GM19043 (cell line): ENCODE measurements around the gene P2RY8.
"Not testable (repeated sequence)": the region's sequence is repeated elsewhere in the genome, so short reads cannot be mapped to it uniquely, and the experiment has no call there.

Source experiments
- ATAC-seq: cut with Tn5 transposase; IDR thresholded peaks from one replicate; pipeline ENCODE4 v1.9.1; 2021; ENCODE audit warnings: low read depth; ENCODE audit not compliant: unreplicated experiment

P2RY8 gene

GRCh38 chrX:1537031-1537715, at the start of gene P2RY8:
Gene P2RY8, minus strand, starts transcription at chrX:1537185. Its CDS starts 70,627 bp downstream, at chrX:1466558.
- peak; percentile 43 for ATAC-seq

- ATAC-seq = no peak
Observed at GRCh38 chrX:1584237-1585011, 47.4 kb upstream of the P2RY8 start.

- peak; percentile 60 for ATAC-seq
Observed at GRCh38 chrX:1582686-1583437, 45.9 kb upstream of the P2RY8 start.

- ATAC-seq = no peak
Observed at GRCh38 chrX:1581132-1581531, 44.1 kb upstream of the P2RY8 start.

GRCh38 chrX:1578511-1579173, 41.7 kb upstream of the P2RY8 start:
- no peak for ATAC-seq

GRCh38 chrX:1577845-1578244, 40.9 kb upstream of the P2RY8 start:
- ATAC-seq = no peak

- no peak for ATAC-seq
Observed at GRCh38 chrX:1576201-1576992, 39.4 kb upstream of the P2RY8 start.

- ATAC-seq = not testable (repeated sequence)
Observed at GRCh38 chrX:1574181-1574580, 37.2 kb upstream of the P2RY8 start.

GRCh38 chrX:1564750-1565683, 28.0 kb upstream of the P2RY8 start:
- no peak for ATAC-seq

- not testable (repeated sequence) for ATAC-seq
Observed at GRCh38 chrX:1564077-1564476, 27.1 kb upstream of the P2RY8 start.

- ATAC-seq = no peak
Observed at GRCh38 chrX:1561164-1561563, 24.2 kb upstream of the P2RY8 start.

- ATAC-seq = no peak
Observed at GRCh38 chrX:1558761-1559468, 21.9 kb upstream of the P2RY8 start.

- not testable (repeated sequence) for ATAC-seq
Observed at GRCh38 chrX:1557442-1557841, 20.5 kb upstream of the P2RY8 start.

- no peak for ATAC-seq
Observed at GRCh38 chrX:1555370-1555769, 18.4 kb upstream of the P2RY8 start.

GRCh38 chrX:1554469-1555210, 17.7 kb upstream of the P2RY8 start:
- no peak for ATAC-seq

- ATAC-seq = no peak
Observed at GRCh38 chrX:1551959-1552546, 15.1 kb upstream of the P2RY8 start.

- no peak for ATAC-seq
Observed at GRCh38 chrX:1546691-1547251, 9.8 kb upstream of the P2RY8 start.
